Kidney (tissue), 14 donors: ENCODE data around the gene DCTN5. TPM values are rescaled to one million over a fixed set of nuclear protein-coding genes. Genes with fewer than 3 reads are reported as not detected.

Experiments used
- DNase-seq, 5 donors: peaks; one replicate each; pipeline ENCODE4 v3.0.0-alpha.2; 2013 to 2020
- FAIRE-seq: peaks from 2 replicates; lab custom pipeline; 2012; peaks lifted over from hg19 to GRCh38; lab: Jason Lieb, UNC
- H3K27ac ChIP-seq, 2 donors: one replicate each; pipeline ENCODE4 v1.7.0; 2013; ENCODE audit warnings: low read depth in 2 of 2, low read length in 2 of 2, inconsistent platforms in 1 of 2
- H3K27me3 ChIP-seq: one replicate; pipeline ENCODE4 v1.7.1; 2013; ENCODE audit warnings: low read length, inconsistent platforms; ENCODE audit not compliant: control insufficient read depth, insufficient read depth
- H3K36me3 ChIP-seq, 3 donors: one replicate each; pipeline versions ENCODE4 v1.7.0 to v1.7.1; 2013; ENCODE audit warnings: low read length in 3 of 3, control low read depth in 1 of 3, inconsistent platforms in 1 of 3; ENCODE audit not compliant: insufficient read depth in 3 of 3, control insufficient read depth in 2 of 3
- H3K4me1 ChIP-seq, 3 donors: one replicate each; pipeline versions ENCODE4 v1.7.0 to v1.7.1; 2013; ENCODE audit warnings: low read length in 3 of 3, inconsistent platforms in 1 of 3, low read depth in 1 of 3; ENCODE audit not compliant: control insufficient read depth in 2 of 3, insufficient read depth in 2 of 3
- H3K4me3 ChIP-seq, 3 donors: one replicate each; pipeline versions ENCODE4 v1.7.0 to v1.8.1; 2013; ENCODE audit warnings: low read length in 3 of 3, control low read depth in 1 of 3, inconsistent platforms in 1 of 3
- H3K9ac ChIP-seq, 3 donors: one replicate each; pipeline versions ENCODE4 v1.7.0 to v1.7.1; 2013; ENCODE audit warnings: low read length in 3 of 3, control low read depth in 1 of 3, inconsistent platforms in 1 of 3
- H3K9me3 ChIP-seq, 3 donors: one replicate each; pipeline versions ENCODE4 v1.7.0 to v1.7.1; 2013; ENCODE audit warnings: low read length in 3 of 3, control low read depth in 1 of 3, inconsistent platforms in 1 of 3; ENCODE audit not compliant: control insufficient read depth in 2 of 3, insufficient read depth in 1 of 3
- CTCF ChIP-seq: IDR thresholded peaks from 3 replicates; pipeline ENCODE4 v1.5.1; 2012; ENCODE audit warnings: mild to moderate bottlenecking, moderate library complexity, borderline replicate concordance; ENCODE audit not compliant: insufficient read depth; ENCODE audit errors: extremely low read depth
- intact Hi-C: fragments of 100-400 bp; cut with DNase I; formaldehyde crosslinking; loops from one replicate; pipeline ENCODE4 v1.11.1; 2022
- polyA plus RNA-seq: library from polyadenylated mRNA; stranded (reverse); fragments of 350-450 nt; fragmentation: Illumina TruSeq; extraction: RNeasy Lipid Tissue Mini Kit (QIAGEN cat#74804); gene quantifications from one replicate; pipeline ENCODE4 v1.2.3, GENCODE V29; 2014; ENCODE audit warnings: low read depth, low replicate concordance; ENCODE audit not compliant: insufficient read depth
- total RNA-seq: library from RNA; stranded (reverse); fragmentation: NEBNext Ultra II Directional; extraction: Animal tissue kit (Norgen Biotek cat#: 25700); gene quantifications from one replicate; pipeline ENCODE4 v1.2.1, GENCODE V29; 2021
- donor health status: control.
- donor health status: control.
- donor health status: control.
- donor health status: control.
- donor health status: control.
- donor health status: DM: yes; HTN: yes; CAD: no.
- donor health status: Normal renal cell carcinoma (clear cell type).

DCTN5 gene
- total and polyA plus RNA-seq, 2 donors from 2014 or later: 36.5 to 60.5 TPM

DNA sequence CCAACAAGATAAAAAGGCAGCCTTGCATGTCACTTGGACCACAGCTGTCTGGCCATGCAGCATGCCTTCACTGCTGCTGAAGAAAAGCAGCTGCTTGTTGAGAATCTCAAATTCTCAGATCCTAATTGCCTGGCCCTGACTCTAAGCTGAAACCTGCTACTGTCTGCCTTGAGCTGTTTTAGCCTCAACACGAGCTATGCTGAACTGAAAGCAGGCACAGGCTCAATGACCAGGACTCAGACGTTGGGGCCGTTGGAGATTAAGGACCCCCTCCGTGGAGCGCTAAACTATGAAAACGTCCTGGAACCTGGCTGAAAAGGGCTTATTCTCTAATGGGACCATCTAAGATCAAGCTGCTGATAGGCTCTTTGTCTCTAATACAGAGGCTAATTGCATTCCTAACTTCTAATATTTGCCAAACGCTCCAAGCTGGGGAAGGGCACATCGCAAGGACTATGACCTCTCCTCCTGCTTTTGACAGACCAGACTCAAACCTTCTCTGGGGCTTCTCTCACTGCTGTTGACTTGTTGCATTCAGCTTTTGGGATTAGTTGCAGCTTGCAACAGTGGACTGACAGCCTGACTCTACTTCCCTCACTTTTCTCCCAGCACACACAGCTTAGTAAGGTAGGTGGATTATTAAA lies 32.8 kb downstream of the DCTN5 start:
- intact Hi-C loops: no loop called here
- Histone ChIP-seq H3K4me3 (no peak overlapping the region), H3K27me3 (no peaks in the 10 kb centered on the region), H3K9me3 (no peaks in the 10 kb centered on the region), H3K9ac (no peak overlapping the region), H3K4me1 (peaks cover 0 to 6% (median 0%) of the 10 kb centered on the region in 3 donors), H3K27ac (no peak overlapping the region), H3K36me3 (peaks cover 2 to 16% (median 9%) of the 10 kb centered on the region in 3 donors)
- DNase-seq (peak in 2 of 5 donors; percentile 18 to 56), FAIRE-seq (no peak)
- no peak for TF ChIP-seq CTCF

- intact Hi-C loops: no loop called here
- no peak for TF ChIP-seq CTCF
- Histone ChIP-seq H3K27ac (no peak overlapping the region), H3K36me3 (peaks cover 0 to 15% (median 4%) of the 10 kb centered on the region in 3 donors), H3K27me3 (no peaks in the 10 kb centered on the region), H3K4me1 (peaks cover 0 to 7% (median 0%) of the 10 kb centered on the region in 3 donors), H3K4me3 (no peak overlapping the region), H3K9ac (no peak overlapping the region), H3K9me3 (no peaks in the 10 kb centered on the region)
- FAIRE-seq: no peak
- no peak for DNase-seq
These were observed 35.7 kb downstream of the DCTN5 start for GRCh38 chr16:23676924-23677480.

GRCh38 chr16:23678430-23679273 lies 37.4 kb downstream of the DCTN5 start, which contains the start of gene PLK1:
TSS of gene PLK1 (plus strand) at chr16:23678889. CDS start at chr16:23678933, 44 bp downstream.
- TF ChIP-seq CTCF: no peak
- DNase-seq (peak; percentile 86 to 96 (median 91)), FAIRE-seq (no peak)
- Histone ChIP-seq H3K27me3 (no peaks in the 10 kb centered on the region), H3K27ac (no peak within 1 kb of the TSS), H3K4me1 (peaks cover 0 to 7% (median 0%) of the 10 kb centered on the region in 3 donors), H3K9me3 (no peaks in the 10 kb centered on the region), H3K4me3 (peak within 1 kb of the TSS; percentile 28 to 62 (median 55)), H3K9ac (peak within 1 kb of the TSS in 1 of 3 donors; percentile 40), H3K36me3 (peaks cover 5 to 17% (median 5%) of the 10 kb centered on the region in 3 donors)
- intact Hi-C loops: no loop called here
